ENCODE measurements around the gene MTIF3. TPM values are rescaled to one million over a fixed set of nuclear protein-coding genes. Genes with fewer than 3 reads are reported as not detected.

MTIF3 gene
- total RNA-seq (2014; rRNA removed; shearing (Covaris generic)) (37.9 and 56.3 TPM in 2 replicates), total RNA-seq (2022) (42.9 and 51.2 TPM in 2 replicates), Bru-seq, nascent RNA (percentile 74 among the genes with signal in this experiment), BruChase-seq, experiment 1, labeled RNA remaining after a 6-hour chase (percentile 68 among the genes with signal in this experiment), BruChase-seq, experiment 2, labeled RNA remaining after a 2-hour chase (percentile 73 among the genes with signal in this experiment)
- long read RNA-seq, transcript MTIF3-202 (5 exons, 1,005 nt), result major isoform, 21 of 50 reads
- long read RNA-seq, partial matches to known transcripts, result 2 of 50 reads
- long read RNA-seq, other reads (novel, unspliced or antisense), result 23 of 50 reads

GRCh38 chr13:27449936-27450828, at the start of gene MTIF3:
TSS of gene MTIF3 (minus strand) at chr13:27450564. CDS start at chr13:27440448, 10,116 bp downstream.
- CTCF ChIA-PET (ENCODE audit: unreplicated experiment), result interaction anchor here (1.4 kb wide), 2 partner anchors 22 to 24 kb away, joined by 4 to 6 read pairs; no protein-coding TSS in a partner anchor
- POLR2A ChIA-PET, result interaction anchor here (3.2 kb wide), 1 partner anchor 24 kb away, joined by 38 read pairs; the partner anchor contains the start of gene GTF3A
- peak within 1 kb of the TSS; percentile 95 for H3K27ac ChIP-seq (ENCODE audit: low read depth, low read length, poor library complexity, severe bottlenecking)
- H3K4me2 ChIP-seq (ENCODE audit: low read length), result peak within 1 kb of the TSS; percentile 79
- peaks cover 57% of the 10 kb centered on the region for H3K4me1 ChIP-seq (ENCODE audit: insufficient read depth, low read length, poor library complexity, severe bottlenecking)
- DNase-seq (ENCODE audit: low spot score), result peak; percentile 99
- peak; percentile 23; the same call in 1 of the 2 replicates for TF ChIP-seq CTCF (conservative IDR thresholded peaks at IDR 0.05; ENCODE audit: low read length)
- no peak for TF ChIP-seq EZH2phosphoT487 (IDR thresholded peaks at IDR 0.05; ENCODE audit: borderline replicate concordance, low read depth, low read length)
- no peaks in the 10 kb centered on the region for H3K36me3 ChIP-seq (ENCODE audit: insufficient read depth, low read length)
- H2AFZ ChIP-seq (ENCODE audit: low read length), result peak within 1 kb of the TSS; percentile 71; the same call in 1 of the 2 replicates
- no peaks in the 10 kb centered on the region for H3K9me2 ChIP-seq (ENCODE audit: insufficient read depth, low read length)
- H4K20me1 ChIP-seq (ENCODE audit: insufficient read depth, low read length), result no peaks in the 10 kb centered on the region
- peaks cover 43% of the 10 kb centered on the region for H3K79me2 ChIP-seq (ENCODE audit: insufficient read depth, low read depth, low read length)
- H3K9me3 ChIP-seq (ENCODE audit: low read length), result no peaks in the 10 kb centered on the region
- TSS peak; percentile 82 for BruUV-seq (replicated peaks)
- intact Hi-C loops (cut with micrococcal nuclease; ENCODE audit: unreplicated experiment), result loop anchor here (1.0 to 10.0 kb wide), 3 partner anchors 25 to 275 kb away; partner anchors contain the start of genes LNX2, POLR1D and USP12
- H3K4me3 ChIP-seq (ENCODE audit: low read depth, low read length, poor library complexity, severe bottlenecking), result peak within 1 kb of the TSS; percentile 78

GRCh38 chr13:27497563-27498230, 47.3 kb upstream of the MTIF3 start:
- ChIA-PET POLR2A (interaction anchor here (0.6 kb wide), 1 partner anchor 40 kb away, joined by 3 read pairs; no protein-coding TSS in a partner anchor), CTCF (ENCODE audit: unreplicated experiment) (no interaction called here)
- Histone ChIP-seq H3K9me2 (ENCODE audit: insufficient read depth, low read length) (no peaks in the 10 kb centered on the region), H4K20me1 (ENCODE audit: insufficient read depth, low read length) (no peaks in the 10 kb centered on the region), H3K9me3 (ENCODE audit: low read length) (no peaks in the 10 kb centered on the region), H2AFZ (ENCODE audit: low read length) (no peak overlapping the region), H3K4me2 (ENCODE audit: low read length) (no peak overlapping the region), H3K27ac (ENCODE audit: low read depth, low read length, poor library complexity, severe bottlenecking) (no peak overlapping the region), H3K36me3 (ENCODE audit: insufficient read depth, low read length) (no peaks in the 10 kb centered on the region), H3K4me1 (ENCODE audit: insufficient read depth, low read length, poor library complexity, severe bottlenecking) (no peaks in the 10 kb centered on the region), H3K79me2 (ENCODE audit: insufficient read depth, low read depth, low read length) (no peaks in the 10 kb centered on the region), H3K4me3 (ENCODE audit: low read depth, low read length, poor library complexity, severe bottlenecking) (no peak overlapping the region)
- BruUV-seq (replicated peaks), result no TSS peak
- TF ChIP-seq CTCF (conservative IDR thresholded peaks at IDR 0.05; ENCODE audit: low read length), result no peak
- TF ChIP-seq EZH2phosphoT487 (IDR thresholded peaks at IDR 0.05; ENCODE audit: borderline replicate concordance, low read depth, low read length), result no peak
- DNase-seq (ENCODE audit: low spot score), result no peak
- intact Hi-C loops (cut with micrococcal nuclease; ENCODE audit: unreplicated experiment), result no loop called here
